Islet of Langerhans (tissue), 1 donor: ENCODE results near the gene KCNJ6.

ENCODE experiments used
- FAIRE-seq: peaks from one replicate; lab custom pipeline; 2011; peaks lifted over from hg19 to GRCh38; lab: Jason Lieb, UNC

Gene KCNJ6

DNA sequence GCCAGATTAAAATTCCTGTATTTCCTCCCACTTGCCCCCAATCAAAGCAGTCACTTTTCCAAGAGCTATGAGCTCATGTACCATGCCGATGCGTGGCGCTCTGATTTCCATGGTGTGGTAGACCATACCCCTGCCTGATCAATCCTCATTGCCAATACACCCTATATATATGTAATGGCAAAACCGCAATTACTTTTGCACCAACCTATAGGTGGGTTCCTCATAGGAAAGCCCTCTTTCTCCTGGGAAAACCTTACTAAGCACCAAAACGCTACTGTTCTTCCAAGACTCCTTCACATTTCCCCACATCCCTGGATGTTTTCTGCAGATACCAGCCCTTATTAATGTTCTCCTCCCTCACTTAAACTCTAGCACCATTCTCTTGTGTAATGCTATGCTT lies 11.0 kb downstream of the KCNJ6 start:
- FAIRE-seq, result no peak

DNA sequence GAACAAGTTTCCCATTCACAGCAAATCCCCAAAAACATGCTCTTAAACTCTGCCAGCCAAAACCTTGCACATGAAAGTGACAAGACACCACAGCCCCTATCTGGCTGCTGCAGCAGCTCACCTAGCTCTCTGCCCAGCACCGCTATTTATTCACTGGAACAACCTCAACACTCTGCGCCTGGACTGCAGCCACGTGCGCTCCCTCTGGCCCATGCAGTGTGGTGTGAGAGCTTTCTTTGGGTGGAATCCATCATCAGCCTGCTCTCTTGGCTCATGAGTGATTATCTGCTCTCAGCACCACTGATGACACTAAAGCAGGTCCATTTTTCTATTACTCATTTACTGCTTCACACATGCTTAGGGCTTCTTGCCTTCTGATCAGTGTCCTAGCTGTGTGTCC lies 11.4 kb downstream of the KCNJ6 start:
- FAIRE-seq, result peak; percentile 80

DNA sequence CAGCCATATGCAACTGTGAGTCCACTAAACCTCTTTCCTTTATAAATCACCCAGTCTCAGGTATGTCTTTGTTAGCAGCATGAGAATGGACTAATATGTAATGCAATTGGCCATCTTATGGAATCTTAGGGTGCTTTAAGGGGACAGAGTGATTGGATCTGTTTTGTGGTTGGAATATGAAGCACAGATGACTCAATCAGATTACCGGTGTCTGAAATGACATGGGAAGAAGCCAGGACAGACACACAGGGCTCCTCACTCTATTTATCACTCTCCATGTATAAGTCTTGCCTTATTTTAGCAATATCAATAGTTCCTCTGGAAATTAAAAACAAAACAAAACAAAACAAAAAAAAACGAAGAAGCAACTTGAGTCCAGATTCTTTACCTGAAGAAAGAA lies 12.9 kb downstream of the KCNJ6 start:
- FAIRE-seq, result no peak

DNA sequence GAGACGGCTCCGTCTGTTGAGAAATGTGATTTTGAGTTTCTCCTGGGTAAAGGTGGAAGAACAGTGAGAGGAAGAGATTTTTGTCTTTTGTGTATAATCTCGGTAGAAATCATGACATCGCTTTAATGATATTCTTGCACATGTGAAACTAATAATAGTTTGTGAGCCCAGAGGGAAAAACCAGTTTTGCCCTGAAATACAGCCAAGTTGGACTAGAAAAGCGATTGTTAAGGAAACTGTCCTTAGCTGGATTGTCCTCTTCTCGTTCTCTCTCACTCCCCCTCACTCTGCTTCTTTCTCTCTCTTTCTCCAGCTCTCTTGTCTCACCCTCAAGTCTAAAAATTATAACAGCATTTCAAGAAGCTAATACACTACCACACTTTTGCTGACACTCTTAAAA lies 17.1 kb downstream of the KCNJ6 start:
- no peak for FAIRE-seq

DNA sequence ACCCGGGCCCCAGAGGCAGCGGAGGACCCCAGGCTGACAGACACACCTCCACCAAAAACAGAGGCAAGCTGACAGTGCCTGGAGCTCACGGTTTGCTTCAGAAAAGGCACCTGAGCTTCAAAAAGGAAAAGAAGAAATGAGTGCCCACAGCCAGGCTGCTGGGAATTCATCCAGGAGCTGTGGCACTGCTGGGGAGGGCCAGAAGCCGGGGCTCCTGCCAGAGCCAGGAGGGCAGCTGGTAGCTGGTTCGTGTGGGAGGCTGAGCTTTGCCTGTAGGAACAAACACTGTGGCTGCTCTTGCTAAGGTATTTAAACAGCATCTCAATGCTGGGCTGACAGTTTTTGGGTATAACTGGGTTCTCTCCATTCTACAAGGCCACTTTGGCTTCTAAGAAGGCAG lies 19.5 kb downstream of the KCNJ6 start:
- no peak for FAIRE-seq

DNA sequence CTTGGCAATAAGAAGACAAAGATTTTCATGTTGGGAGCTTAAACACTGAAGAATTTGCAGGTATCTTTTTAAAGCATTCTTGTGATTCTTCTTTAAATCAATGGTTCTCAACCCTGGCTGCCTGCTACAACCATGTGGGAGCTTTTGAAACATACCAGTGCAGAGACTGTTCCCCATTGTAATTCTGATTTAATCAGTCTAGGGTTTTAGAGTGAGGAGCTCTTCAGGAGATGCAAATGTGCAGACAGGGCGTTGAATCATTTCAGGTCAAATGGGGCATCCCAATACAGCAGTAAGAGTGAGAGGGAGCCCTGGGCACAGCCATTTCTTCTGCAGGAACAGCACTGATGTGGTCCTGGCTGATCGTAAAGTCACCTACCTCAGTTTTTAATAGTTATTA lies 24.3 kb downstream of the KCNJ6 start:
- FAIRE-seq, result no peak

DNA sequence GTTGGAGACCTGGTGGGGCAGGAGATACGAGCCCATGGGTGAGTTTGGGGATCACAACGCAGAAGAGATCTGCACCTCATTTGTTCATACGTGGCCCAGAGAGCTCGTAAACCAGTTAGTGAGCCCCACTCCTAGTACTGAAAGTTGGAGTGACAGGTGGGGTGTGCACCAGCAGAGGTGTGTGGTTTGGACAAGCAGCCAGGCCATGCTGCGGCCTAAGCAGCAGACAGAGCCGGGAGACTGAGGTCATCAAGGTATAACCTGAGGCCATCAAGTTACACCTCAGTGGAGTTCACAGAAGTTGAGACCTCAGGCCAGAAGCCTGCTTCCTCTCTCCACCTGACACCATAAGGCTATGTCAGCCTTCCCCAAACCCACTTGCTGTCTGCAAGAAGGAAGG lies 27.6 kb downstream of the KCNJ6 start:
- no peak for FAIRE-seq

DNA sequence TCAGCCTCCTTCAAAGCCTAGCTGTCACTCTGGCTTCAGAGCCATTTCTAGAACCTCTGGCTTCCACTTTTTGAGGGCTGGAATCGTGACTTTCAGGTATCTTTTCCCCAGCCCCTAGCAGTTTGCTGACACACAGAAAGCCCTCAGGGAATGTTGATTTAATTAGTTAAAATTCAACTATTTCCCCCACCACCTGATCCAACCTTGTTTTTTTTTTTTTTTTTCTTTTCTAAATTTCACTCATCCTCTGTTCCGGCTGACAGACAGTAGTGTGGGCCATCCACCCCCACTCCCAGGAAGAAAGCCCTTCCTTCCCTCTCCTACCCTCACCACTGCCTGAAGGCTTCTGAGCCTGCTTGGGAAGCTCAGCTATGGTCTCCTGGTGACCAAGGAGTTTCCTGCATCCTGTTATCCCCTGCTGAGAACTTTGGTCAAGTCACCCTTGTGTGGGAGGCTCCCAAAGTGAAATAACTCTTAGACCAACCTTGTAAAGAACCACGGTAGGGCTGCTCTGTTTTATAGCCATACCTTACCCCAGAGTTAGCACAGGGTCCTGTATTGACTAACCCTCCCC lies 29.4 kb downstream of the KCNJ6 start:
- no peak for FAIRE-seq

DNA sequence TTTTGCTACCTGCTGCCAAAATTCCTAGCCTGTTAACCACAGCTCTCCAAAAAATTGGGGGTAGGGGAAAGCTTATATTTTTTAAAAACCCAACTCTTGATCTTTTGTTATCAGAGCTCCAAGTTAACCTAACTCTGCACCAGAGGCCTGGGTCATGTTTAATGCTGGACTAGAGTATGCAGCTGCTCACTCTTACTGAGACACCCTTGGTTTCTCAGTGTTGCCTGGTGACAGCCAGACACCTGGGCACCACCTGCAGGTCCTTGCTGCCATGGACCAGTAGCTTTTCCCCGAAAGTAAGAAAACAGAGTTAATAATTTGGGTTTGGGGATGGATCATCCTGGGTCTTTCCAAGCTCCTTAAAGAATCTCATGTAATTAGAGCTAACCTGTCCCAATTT lies 30.1 kb downstream of the KCNJ6 start:
- FAIRE-seq, result peak; percentile 78

DNA sequence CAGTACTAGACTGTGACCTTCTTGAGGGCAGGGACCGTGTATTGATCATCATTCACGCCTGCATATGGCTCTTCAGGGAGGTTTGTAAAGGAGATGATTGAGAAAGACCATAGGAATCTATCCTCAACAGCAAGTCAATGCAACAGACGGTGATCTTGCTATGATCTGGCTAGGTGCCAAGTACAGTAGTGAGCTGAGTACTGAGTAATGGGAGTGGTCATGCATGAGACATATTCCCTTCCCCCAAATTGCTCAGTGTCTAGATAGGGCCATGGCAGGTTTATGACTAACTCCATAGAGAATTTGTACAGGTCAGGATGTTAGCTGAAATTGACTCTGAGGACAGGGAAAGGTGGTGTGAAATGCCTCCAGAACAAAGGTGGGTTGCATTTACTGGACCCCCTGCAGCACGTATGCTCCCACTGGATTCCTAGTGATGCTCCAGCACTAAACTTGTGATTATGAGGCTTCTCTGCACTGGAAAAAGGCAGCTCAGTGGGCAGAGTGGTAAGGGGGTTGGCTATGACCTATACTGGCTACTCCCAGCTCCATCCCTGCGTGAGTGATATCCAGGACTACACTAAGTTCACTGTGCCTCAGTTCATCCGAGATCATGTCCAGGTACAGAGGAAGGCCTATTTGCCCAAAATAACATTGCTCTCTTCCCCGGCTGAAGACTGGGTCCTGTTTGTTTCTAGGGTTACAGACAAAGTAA lies 37.2 kb downstream of the KCNJ6 start:
- no peak for FAIRE-seq

DNA sequence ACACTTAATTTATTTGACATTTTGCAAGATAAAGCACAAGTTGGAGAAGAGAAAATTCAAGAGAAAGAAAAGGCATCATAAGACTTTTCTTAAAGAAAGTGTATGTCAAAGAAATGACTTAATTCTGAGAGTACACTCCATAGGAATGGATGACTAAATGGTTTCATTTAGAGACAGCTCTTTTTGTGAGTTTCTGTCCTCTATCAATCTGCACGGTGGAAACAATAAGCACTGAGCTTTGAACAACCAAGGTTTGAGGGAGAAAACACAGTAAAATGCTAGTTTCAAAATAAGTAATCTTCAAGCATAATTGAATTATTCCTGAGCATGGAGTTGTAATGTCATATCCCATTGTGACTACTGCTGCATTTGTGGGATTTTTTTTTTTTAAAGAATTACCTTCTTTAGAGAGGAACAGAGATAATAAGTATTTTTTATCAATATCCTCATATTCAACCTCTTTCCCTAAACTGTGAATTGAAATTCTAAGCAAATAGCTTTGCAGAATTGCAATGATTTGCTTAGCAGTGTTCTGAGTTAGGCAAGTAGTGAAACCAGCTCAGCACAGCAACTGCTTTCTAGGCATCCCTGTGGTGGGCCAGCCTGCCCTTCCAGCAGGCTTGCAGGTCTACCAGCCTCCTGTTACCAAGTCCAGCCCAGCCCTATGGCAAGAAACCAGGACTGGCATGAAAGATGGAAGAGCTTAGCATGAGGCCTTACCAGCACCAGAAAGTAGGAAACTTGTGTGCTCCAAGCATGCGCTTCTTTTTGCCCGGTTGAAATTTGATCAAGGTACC lies 38.2 kb downstream of the KCNJ6 start:
- FAIRE-seq, result no peak

DNA sequence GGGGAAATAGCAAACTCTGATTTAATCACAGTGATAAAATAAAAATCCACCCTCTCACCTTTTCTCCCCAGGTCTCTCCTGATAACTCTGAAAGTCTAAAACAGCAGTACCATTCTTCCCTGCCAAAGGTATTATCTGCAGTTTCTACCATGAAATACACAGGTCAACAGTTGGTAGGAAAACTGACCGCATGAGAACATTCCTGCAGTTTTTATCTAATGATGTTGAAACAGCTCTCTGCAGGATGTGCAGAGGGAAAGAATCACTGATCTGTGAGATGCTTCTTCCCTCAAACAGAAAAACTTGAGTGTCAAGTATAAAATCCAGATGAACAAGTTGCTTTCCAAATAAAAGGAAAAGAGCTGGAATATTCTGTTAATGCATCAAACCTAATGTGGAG lies 39.1 kb downstream of the KCNJ6 start:
- no peak for FAIRE-seq

DNA sequence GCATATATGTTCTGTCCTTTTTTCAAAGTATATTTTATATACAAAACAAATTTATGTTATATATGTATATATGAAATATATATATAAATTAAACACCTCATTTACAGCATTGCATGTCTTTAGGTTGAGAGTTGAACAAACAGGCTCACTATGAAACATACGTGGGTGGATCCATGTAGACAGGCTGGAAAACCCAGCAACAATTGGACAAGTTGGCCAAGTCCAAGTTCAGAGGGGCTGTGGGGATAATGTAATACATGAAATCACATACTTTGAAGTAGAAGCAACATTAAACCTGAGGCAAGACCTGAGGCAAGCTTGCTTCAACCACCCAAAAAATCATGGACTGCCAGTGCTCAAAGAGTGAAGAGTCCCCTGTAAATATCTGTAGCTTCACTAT lies 39.7 kb downstream of the KCNJ6 start:
- FAIRE-seq, result no peak

DNA sequence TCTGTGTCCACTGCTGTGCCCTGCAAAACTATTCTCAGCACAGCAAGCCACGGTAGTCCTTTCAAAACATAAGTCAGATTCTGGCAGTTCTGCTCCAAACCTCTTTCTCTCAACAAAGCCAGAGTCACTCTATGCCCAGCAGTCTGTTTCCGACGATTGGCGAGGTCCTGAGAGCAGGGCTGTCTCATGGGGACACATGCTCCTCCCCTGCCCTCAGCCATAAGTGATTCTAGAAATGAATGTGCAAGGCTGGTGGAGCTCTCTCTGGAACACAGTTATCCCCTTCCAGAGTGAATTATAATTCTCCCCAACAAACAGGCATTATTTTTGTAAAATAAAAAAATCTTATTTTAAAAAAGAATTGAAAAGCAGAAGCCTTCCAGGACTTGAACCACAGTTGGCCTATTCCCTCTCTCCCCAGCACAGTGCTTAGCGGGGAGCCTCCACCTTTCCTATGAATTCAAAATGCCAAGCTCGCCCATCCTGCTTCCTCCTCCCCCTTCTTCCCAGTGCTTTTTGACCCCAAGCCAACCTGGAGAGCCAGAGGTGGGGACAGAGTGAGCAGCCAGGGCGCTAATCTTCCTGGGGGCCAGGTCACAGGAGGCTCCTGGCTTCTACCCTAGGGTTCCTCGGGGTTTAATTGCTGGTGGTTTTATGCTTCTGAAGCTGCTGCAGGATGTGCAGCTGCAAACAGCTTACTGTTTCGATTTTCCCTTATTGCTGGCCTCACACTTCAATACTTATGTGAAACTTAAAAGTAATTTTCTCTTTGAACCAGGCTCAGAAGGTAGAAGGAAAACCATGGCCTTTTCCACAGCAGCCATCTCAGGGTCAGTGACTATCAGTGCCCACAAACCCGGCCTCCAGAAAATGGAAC lies 41.1 kb downstream of the KCNJ6 start:
- FAIRE-seq, result no peak

DNA sequence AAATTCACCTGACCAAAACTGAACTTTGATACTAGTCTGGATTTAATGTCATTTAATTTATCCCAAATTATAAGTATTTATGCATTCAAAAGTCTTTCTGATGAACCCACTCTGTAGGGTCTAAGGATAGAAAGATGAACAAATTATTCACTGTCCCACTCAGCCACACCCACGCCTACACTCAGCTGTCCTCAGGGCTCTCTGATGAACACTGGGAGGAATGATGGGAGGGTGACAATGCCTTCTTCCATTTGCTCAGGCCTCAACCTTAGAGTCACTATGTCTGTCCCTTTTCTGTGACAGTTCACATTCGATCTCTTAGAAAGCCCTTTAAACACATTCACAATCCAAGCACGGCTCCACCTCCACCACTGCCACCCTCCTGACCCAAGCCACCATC lies 41.8 kb downstream of the KCNJ6 start:
- no peak for FAIRE-seq

DNA sequence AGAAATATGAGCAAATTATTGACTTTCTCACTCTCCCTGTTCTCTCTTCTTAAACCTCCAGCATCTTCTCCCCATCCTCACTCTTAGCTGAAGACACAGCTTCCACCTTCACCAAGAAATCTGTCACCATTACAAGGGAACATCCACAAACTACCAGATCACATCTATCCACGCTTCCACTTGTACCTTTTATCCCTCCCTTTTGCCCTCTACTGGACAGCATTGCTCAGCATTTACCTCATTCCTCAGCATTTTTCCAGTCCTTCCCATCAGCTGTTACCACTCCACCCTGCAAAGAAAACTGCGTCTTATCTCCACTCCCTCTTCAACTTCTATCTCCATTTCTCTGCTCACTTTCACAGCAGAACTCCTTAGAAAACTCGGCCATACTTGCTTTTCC lies 42.6 kb downstream of the KCNJ6 start:
- FAIRE-seq, result no peak

DNA sequence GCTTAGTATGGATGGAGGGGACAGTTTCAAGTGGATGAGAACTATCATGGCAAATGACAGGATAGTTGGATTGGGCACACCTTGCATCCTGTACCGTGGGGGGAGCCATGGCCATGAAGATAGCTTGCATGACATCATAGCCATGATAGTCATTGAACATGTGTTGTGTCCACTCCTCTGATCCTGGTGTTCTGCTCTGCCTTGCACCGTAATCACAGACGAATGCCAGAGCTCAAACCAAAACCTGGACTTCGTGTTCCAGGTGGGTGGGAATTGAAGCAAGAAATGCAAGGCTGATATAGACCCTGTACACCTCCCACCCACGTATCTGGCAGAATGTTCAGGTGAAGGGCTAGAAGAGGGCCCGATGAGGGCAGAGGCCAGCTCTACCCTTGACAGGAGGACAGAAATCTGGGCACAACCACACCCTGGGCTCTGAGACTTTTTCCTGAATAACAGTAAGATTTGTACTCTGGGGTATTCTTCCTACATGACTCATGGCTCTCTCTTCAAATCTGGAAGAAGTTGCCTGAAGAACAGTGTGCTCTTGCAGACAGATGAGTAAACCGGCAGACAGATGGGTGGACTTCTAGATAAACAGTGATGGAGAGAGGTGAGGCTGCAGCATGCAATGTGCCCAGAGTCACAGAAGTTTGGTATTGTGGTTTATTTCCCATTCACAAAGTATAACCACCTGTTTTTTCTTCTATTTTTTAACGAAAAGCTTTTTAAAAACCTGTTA lies 45.0 kb downstream of the KCNJ6 start:
- no peak for FAIRE-seq

DNA sequence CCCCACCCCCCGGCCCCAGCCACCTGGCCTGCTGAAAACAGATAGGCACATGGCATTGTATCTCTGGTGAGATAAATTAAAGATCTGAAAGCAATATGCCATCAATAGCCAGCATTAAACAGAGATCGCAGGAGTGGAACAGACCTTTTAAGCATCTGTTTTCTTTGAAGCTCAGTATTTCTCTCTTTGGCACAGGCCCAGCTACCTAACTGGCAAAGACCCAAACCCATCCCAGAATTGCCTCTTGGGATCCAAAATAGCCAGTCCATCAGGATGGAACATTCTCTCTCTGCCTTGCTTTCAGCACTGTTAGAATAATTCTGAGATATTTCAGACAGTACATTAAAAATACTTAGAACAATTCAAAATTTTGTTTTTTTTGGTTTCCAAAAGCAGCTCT lies 46.0 kb downstream of the KCNJ6 start:
- no peak for FAIRE-seq

DNA sequence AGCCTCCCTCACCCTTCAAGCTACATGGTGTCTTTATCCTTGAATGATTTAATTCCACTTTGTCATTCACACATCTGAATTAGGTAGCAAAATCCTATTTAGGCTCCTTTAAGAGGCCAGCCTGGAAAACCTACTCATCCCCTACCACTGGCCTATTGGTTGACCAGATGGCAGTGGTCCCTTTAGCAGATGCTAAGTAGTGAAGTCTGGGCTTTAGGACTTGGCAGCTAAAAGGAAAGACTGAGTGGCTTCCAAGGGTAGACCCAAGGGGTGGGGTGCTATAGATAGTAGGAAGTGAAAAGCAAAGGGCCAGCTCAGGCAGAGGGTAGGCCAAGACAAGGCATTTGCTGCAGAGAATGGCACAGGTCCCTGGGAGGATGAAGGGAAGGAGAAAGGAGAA lies 46.6 kb downstream of the KCNJ6 start:
- FAIRE-seq, result no peak

DNA sequence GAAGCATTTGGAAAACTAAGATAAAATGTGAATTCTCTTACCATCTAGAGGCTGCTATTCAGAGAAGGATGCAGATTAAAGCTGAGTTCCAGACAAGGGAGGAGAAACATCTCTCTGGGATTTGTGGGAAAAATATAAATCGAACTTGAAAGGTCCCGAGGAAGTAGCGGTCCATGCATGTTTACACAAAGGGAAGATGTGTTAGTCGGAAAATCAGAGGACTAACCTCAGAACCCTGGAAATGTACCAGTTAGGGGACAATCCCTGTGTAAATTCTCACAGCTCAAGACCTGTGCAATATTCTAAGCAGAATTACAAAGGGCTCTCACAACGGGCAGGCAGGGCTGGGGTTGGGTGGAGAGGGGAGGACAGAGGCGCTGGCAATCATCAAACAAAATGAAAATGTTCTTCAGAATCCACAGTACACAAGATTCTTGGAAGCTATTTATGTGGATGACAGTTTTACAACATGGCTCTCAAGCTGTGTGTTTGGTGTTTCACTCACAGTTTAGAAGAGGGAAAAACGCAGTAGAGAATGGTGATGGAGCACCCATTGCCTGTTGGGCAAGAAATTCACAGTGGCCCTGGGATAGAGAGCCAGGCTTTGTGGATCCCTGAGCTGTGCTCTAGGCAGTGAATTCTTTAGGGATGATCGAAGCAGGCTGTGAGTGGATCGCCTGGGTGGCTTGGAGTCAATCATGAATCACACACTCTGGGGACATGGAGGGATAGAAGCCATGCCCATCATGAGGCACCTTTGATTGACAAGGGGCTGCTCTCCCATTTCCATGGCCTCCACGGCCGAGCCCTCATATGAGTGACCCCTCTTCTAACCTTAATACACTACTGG lies 47.6 kb downstream of the KCNJ6 start:
- FAIRE-seq, result no peak

DNA sequence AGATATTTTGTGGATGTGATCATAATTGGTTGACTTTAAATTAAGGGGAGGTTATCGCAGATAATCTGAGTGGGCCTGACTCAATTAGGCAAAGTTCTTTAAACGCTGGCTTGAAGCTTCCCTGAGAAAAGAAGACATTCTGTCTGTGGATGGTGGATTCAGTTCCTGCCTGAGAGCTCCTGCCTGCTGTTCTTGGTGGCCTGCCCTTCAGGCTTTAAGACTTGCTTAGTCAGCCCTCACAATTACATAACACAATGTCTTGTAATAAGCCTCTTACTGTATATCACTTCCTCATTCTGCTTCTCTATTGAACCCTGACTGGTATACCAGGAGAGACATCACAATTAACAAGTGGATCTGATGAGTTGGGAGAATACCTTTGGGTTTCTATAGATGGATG lies 50.2 kb downstream of the KCNJ6 start:
- FAIRE-seq, result no peak
